Measurements from ENCODE around the gene HSPA9. TPM values are rescaled to one million over a fixed set of nuclear protein-coding genes. Genes with fewer than 3 reads are reported as not detected.

HSPA9 gene
- total and polyA plus RNA-seq, 2 of the 8 experiments (the other 6 are each of a cell fraction or from before 2014, with no cell fraction given) = 191 to 395 TPM

- Histone ChIP-seq H3K27ac (ENCODE audit: low read depth, low read length) (no peak overlapping the region), H4K5ac (ENCODE audit: insufficient read length, low read depth, low read length) (no peak overlapping the region), H2AFZ (ENCODE audit: low read length) (no peak overlapping the region), H3K79me2 (ENCODE audit: control insufficient read depth in 1 of 2, insufficient read depth in 2 of 2, low read length in 2 of 2) (no peaks in the 10 kb centered on the region), H3K9ac (replicated peaks in 1 of 4; ENCODE audit: extremely low read depth in 1 of 4, low read depth in 3 of 4, low read length in 3 of 4) (no peak overlapping the region), H4K8ac (ENCODE audit: extremely low read depth, insufficient read depth, low read length) (no peak overlapping the region), H2BK20ac (ENCODE audit: low read length) (no peak overlapping the region), H2BK5ac (ENCODE audit: low read depth, low read length) (no peak overlapping the region), H4K20me1 (replicated peaks in 1 of 2; ENCODE audit: control insufficient read depth in 1 of 2, insufficient read depth in 2 of 2, low read length in 2 of 2) (no peaks in the 10 kb centered on the region), H3K23ac (ENCODE audit: insufficient read length) (no peak overlapping the region), H3K79me1 (ENCODE audit: low read depth, low read length) (no peaks in the 10 kb centered on the region), H3K4me1 (replicated peaks in 1 of 4; ENCODE audit: control insufficient read depth in 3 of 4, insufficient read depth in 4 of 4, low read length in 3 of 4) (no peaks in the 10 kb centered on the region), H2BK120ac (replicated peaks; ENCODE audit: low read depth, low read length) (no peak overlapping the region), H2BK12ac (ENCODE audit: low read depth, low read length) (no peak overlapping the region), H3K23me2 (ENCODE audit: low read depth, low read length) (no peaks in the 10 kb centered on the region), H3K4me2 (ENCODE audit: insufficient read depth in 1 of 2, low read depth in 2 of 2, low read length in 2 of 2) (no peak overlapping the region), H3K4ac (replicated peaks; ENCODE audit: insufficient read length, low read depth, low read length) (no peak overlapping the region), H2BK15ac (ENCODE audit: low read length) (no peak overlapping the region), H3K18ac (ENCODE audit: extremely low read depth, low read length) (no peak overlapping the region), H4K91ac (replicated peaks; ENCODE audit: insufficient read length, low read length) (no peak overlapping the region), H3K36me3 (ENCODE audit: control insufficient read depth in 2 of 4, insufficient read depth in 4 of 4, low read length in 3 of 4) (no peaks in the 10 kb centered on the region), H3K4me3 (ENCODE audit: extremely low read depth in 1 of 4, insufficient read depth in 2 of 4, low read depth in 3 of 4, low read length in 4 of 4) (no peak overlapping the region), H3K56ac (replicated peaks; ENCODE audit: insufficient read length, low read depth, low read length) (no peak overlapping the region), H3K27me3 (replicated peaks in 1 of 4; ENCODE audit: control insufficient read depth in 3 of 4, extremely low read depth in 1 of 4, insufficient read depth in 3 of 4, low read length in 3 of 4) (no peaks in the 10 kb centered on the region), H3K14ac (ENCODE audit: insufficient read length) (no peak overlapping the region), H3K9me3 (ENCODE audit: insufficient read depth in 2 of 2, low read depth in 1 of 2, low read length in 1 of 2) (no peaks in the 10 kb centered on the region), H2AK5ac (ENCODE audit: low read depth, low read length) (no peak overlapping the region)
- CTCF ChIA-PET (ENCODE audit: partially characterized antibody) = interaction anchor here (0.6 to 1.5 kb wide), 3 partner anchors 53 to 435 kb away, joined by 3 to 4 read pairs (median 3); no protein-coding TSS in a partner anchor
- 93% methylated on average over 2 of the region's 2 CpGs; no CpG with 5 or more reads in 1 of the 2 experiments for WGBS, 2 experiments (ENCODE audit: extremely low coverage in 1 of 2, insufficient coverage in 1 of 2, insufficient read length in 1 of 2, insufficient replicate concordance in 2 of 2, low coverage in 1 of 2, low lambda C conversion rate in 2 of 2, missing lambda C conversion rate in 1 of 2)
- POLR2A ChIA-PET (ENCODE audit: partially characterized antibody) = interaction anchor here (1.2 to 6.7 kb wide), 2 partner anchors 14 to 22 kb away, joined by 3 to 56 read pairs; partner anchors contain the start of gene HSPA9
- FAIRE-seq (no peak), DNase-seq (ENCODE audit: low read depth in 1 of 2, low spot score in 2 of 2) (no peak)
- TF ChIP-seq, protein P1, sequence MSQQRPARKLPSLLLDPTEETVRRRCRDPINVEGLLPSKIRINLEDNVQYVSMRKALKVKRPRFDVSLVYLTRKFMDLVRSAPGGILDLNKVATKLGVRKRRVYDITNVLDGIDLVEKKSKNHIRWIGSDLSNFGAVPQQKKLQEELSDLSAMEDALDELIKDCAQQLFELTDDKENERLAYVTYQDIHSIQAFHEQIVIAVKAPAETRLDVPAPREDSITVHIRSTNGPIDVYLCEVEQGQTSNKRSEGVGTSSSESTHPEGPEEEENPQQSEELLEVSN (IDR thresholded peaks at IDR 0.05) = no peak
- TF ChIP-seq TCF12 (IDR thresholded peaks at IDR 0.05; ENCODE audit: low read depth, low read length) (no peak), BCL11A (IDR thresholded peaks at IDR 0.05; ENCODE audit: low read depth in 2 of 2, low read length in 2 of 2) (no peak), SP2 (IDR thresholded peaks at IDR 0.05; ENCODE audit: low read length) (no peak), KDM4A (IDR thresholded peaks at IDR 0.05; ENCODE audit: low read depth, low read length, severe bottlenecking) (no peak), BACH1 (IDR thresholded peaks at IDR 0.05; ENCODE audit: low read length) (no peak)
These were observed 13.0 kb upstream of the HSPA9 start for GRCh38 chr5:138588013-138588788.
